Measurements from ENCODE around the gene SMC5. TPM values are rescaled to one million over a fixed set of nuclear protein-coding genes. Genes with fewer than 3 reads are reported as not detected.

The SMC5 gene
- total RNA-seq, 2 donors from 2014 or later: 30.0 to 42.5 TPM

DNA sequence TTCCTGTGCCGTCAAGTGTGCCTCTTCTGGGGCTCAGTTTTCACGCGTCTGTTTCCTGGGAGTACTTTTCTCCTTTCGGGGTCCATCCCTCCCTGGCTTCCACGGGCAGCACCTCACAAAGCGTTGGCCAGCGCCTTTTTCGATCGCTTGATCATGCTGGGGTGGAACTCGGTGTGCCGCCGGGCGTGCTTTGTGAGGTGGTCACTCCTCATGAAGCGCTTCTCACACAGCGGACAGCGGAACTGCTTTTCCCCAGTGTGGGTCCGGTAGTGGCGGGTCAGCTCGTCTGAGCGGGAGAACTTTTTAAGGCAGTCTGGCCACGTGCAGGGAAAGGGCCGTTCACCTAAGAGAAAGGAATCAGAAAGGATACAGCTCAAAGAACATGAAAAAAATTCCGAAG is 128.9 kb downstream of the SMC5 start:
- H3K27ac Mint-ChIP-seq: no peak overlapping the region
- no peak overlapping the region for H3K27ac ChIP-seq (ENCODE audit: low read depth, low read length)
- no peaks in the 10 kb centered on the region for H3K27me3 ChIP-seq (ENCODE audit: control insufficient read depth, insufficient read depth, low read length, poor library complexity, severe bottlenecking)
- no peaks in the 10 kb centered on the region for H3K4me1 ChIP-seq (ENCODE audit: control insufficient read depth, insufficient read depth, low read length)
- no peaks in the 10 kb centered on the region for H3K36me3 ChIP-seq (ENCODE audit: control insufficient read depth, insufficient read depth, low read length)
- no peak for DNase-seq
- H3K36me3 Mint-ChIP-seq (ENCODE audit: low read depth): no peaks in the 10 kb centered on the region
- H3K4me3 ChIP-seq (ENCODE audit: low read length): no peak overlapping the region
- H3K27me3 Mint-ChIP-seq (ENCODE audit: insufficient read depth): peaks cover 2% of the 10 kb centered on the region
- H3K4me1 Mint-ChIP-seq: peaks cover 4% of the 10 kb centered on the region
- TF ChIP-seq, protein P1, sequence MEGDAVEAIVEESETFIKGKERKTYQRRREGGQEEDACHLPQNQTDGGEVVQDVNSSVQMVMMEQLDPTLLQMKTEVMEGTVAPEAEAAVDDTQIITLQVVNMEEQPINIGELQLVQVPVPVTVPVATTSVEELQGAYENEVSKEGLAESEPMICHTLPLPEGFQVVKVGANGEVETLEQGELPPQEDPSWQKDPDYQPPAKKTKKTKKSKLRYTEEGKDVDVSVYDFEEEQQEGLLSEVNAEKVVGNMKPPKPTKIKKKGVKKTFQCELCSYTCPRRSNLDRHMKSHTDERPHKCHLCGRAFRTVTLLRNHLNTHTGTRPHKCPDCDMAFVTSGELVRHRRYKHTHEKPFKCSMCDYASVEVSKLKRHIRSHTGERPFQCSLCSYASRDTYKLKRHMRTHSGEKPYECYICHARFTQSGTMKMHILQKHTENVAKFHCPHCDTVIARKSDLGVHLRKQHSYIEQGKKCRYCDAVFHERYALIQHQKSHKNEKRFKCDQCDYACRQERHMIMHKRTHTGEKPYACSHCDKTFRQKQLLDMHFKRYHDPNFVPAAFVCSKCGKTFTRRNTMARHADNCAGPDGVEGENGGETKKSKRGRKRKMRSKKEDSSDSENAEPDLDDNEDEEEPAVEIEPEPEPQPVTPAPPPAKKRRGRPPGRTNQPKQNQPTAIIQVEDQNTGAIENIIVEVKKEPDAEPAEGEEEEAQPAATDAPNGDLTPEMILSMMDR (conservative IDR thresholded peaks at IDR 0.05): no peak
- whole genome bisulfite sequencing, 2 experiments (ENCODE audit: insufficient coverage in 1 of 2, insufficient read length in 1 of 2): 90 to 97% methylated on average over 21 to 23 of the region's 23 CpGs
- no peaks in the 10 kb centered on the region for H3K9me3 Mint-ChIP-seq
- H3K9me3 ChIP-seq (ENCODE audit: control insufficient read depth, low read length): no peaks in the 10 kb centered on the region
- H3K9ac ChIP-seq (ENCODE audit: extremely low read depth, low read length, poor library complexity, severe bottlenecking): no peak overlapping the region
- no peak overlapping the region for H3K4me3 Mint-ChIP-seq

DNA sequence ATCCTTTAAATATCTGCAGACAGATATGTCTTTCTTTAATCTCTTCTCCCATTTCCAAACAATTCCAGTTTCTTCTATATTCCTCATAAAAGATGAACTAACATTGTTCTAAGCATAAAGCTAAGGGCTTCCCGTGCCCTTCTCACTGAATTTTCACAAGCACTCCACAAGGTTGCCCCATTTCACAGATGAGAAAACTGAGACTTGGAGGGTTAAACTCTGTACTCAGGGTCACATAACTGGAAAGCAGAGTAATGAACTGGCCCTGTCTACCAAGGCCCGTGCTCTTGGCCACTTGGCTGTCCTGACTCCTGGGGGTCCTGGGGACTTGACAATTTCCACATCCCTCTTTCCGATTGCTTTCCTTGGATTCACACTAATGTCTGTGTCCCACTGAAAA is 130.4 kb downstream of the SMC5 start:
- Histone ChIP-seq H3K4me3 (ENCODE audit: low read length) (no peak overlapping the region), H3K9ac (ENCODE audit: extremely low read depth, low read length, poor library complexity, severe bottlenecking) (no peak overlapping the region), H3K9me3 (ENCODE audit: control insufficient read depth, low read length) (no peaks in the 10 kb centered on the region), H3K4me1 (ENCODE audit: control insufficient read depth, insufficient read depth, low read length) (no peaks in the 10 kb centered on the region), H3K27me3 (ENCODE audit: control insufficient read depth, insufficient read depth, low read length, poor library complexity, severe bottlenecking) (no peaks in the 10 kb centered on the region), H3K36me3 (ENCODE audit: control insufficient read depth, insufficient read depth, low read length) (no peaks in the 10 kb centered on the region), H3K27ac (ENCODE audit: low read depth, low read length) (no peak overlapping the region)
- WGBS, 2 experiments (ENCODE audit: insufficient coverage in 1 of 2, insufficient read length in 1 of 2): 90 to 92% methylated on average over 2 to 3 of the region's 3 CpGs
- TF ChIP-seq, protein P1 (conservative IDR thresholded peaks at IDR 0.05): no peak
- Mint-ChIP-seq H3K36me3 (ENCODE audit: low read depth) (no peaks in the 10 kb centered on the region), H3K4me3 (no peak overlapping the region), H3K27ac (no peak overlapping the region), H3K4me1 (peaks cover 4% of the 10 kb centered on the region), H3K9me3 (no peaks in the 10 kb centered on the region), H3K27me3 (ENCODE audit: insufficient read depth) (no peaks in the 10 kb centered on the region)
- no peak for DNase-seq

DNA sequence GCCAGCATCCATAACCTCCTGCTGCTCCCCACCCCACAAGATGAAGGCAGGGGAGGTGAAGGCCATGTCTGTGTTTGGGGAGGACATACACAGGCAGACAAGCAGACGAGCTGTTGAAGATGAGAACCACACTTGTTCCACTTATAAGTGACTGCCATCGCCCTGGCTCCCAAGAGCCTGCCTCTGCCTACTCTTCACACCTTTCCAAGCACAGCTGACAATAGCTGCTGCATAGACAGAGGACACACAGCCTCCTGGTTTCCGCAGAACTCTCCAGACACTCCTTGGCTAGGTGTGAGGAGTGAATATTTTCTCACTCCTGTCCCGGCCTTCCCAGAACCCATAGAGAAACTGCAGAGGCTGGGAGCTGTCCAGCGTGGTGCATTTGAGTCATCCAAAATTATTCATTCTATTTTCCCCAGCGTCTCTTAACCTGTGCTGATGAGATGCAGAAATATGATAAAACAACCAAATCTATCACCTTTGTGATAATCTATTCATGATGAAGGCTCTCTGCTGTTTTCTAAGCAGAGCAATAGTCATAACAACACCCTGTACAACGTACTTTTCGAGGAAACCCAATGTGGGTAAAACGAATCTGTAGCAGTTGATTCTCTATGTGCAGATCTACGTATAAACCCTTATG is 131.0 kb downstream of the SMC5 start:
- DNase-seq: peak; percentile 60
- H3K4me3 ChIP-seq (ENCODE audit: low read length): no peak overlapping the region
- no peaks in the 10 kb centered on the region for H3K27me3 ChIP-seq (ENCODE audit: control insufficient read depth, insufficient read depth, low read length, poor library complexity, severe bottlenecking)
- H3K36me3 ChIP-seq (ENCODE audit: control insufficient read depth, insufficient read depth, low read length): no peaks in the 10 kb centered on the region
- TF ChIP-seq, protein P1 (conservative IDR thresholded peaks at IDR 0.05): no peak
- H3K4me3 Mint-ChIP-seq: no peak overlapping the region
- no peaks in the 10 kb centered on the region for H3K9me3 Mint-ChIP-seq
- peaks cover 4% of the 10 kb centered on the region for H3K4me1 Mint-ChIP-seq
- H3K4me1 ChIP-seq (ENCODE audit: control insufficient read depth, insufficient read depth, low read length): no peaks in the 10 kb centered on the region
- H3K27ac Mint-ChIP-seq: no peak overlapping the region
- no peak overlapping the region for H3K27ac ChIP-seq (ENCODE audit: low read depth, low read length)
- WGBS, 2 experiments (ENCODE audit: insufficient coverage in 1 of 2, insufficient read length in 1 of 2): 83 to 93% methylated on average over 4 to 10 of the region's 10 CpGs
- H3K9ac ChIP-seq (ENCODE audit: extremely low read depth, low read length, poor library complexity, severe bottlenecking): no peak overlapping the region
- no peaks in the 10 kb centered on the region for H3K9me3 ChIP-seq (ENCODE audit: control insufficient read depth, low read length)
- no peaks in the 10 kb centered on the region for H3K27me3 Mint-ChIP-seq (ENCODE audit: insufficient read depth)
- no peaks in the 10 kb centered on the region for H3K36me3 Mint-ChIP-seq (ENCODE audit: low read depth)

All from endodermal cell (in vitro differentiated cells).